GM21529 (cell line): ENCODE results near the gene CAMKK2.
"Not testable (repeated sequence)": the region's sequence is repeated elsewhere in the genome, so short reads cannot be mapped to it uniquely, and the experiment has no call there.

Experiments
- ATAC-seq: cut with Tn5 transposase; IDR thresholded peaks from one replicate; pipeline ENCODE4 v1.9.1; 2021; ENCODE audit not compliant: unreplicated experiment

Gene CAMKK2

DNA sequence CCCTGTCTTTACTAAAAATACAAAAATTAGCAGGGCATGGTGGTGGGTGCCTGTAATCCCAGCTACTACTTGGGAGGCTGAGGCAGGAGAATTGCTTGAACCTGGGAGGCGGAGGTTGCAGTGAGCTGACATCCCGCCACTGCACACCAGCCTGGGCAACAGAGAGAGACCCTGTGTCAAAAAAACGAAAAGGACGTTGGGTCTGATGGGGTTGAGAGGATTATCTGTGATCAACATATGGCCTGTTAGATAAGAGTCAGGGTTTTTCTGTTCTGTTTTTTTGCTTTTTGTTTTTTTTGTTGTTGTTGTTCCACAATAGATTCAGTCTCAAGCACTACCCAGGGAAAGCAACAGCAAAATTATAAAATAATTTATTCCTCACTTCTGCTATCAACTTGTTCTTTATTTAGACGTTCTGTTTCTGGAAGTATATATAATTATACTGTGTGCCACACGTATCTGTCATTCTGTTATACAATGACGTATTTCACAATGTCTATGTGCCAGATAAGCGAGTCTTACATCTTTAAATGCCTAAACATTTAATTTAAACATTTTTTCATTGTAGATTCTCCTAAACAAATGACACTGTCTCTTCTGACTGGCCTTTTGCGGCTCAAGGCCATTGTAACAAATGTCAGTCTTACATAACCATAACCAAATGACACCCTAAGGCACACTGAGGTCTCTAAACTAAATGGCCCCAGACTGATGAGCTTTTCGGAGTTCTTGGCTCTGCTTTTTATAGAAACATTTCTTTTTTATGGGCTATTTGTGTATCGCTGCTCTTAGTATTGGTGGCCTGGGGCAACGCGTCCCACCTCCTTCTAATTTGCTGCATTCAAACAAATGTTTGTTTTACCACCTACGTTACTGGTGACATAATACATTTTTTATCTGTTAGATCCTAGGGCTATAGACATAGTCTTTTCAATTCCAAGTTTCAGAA lies 93.8 kb downstream of the CAMKK2 start:
- ATAC-seq = no peak

DNA sequence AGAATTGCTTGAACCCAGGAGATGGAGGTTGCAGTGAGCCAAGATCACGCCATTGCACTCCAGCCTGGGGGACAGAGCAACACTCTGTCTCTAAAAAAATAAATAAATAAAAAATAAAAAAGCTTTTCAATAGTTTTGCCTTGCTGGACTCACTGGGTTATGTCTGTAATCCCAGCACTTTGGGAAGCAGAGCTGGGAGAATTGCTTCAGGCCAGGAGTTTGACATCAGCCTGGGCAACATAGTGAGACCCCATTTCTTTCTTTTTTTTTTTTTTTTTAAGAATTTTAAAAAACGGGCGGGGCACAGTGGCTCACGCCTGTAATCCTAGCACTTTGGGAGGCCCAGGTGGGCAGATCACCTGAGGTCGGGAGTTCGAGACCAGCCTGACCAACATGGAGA lies 95.4 kb downstream of the CAMKK2 start:
- ATAC-seq = not testable (repeated sequence)

DNA sequence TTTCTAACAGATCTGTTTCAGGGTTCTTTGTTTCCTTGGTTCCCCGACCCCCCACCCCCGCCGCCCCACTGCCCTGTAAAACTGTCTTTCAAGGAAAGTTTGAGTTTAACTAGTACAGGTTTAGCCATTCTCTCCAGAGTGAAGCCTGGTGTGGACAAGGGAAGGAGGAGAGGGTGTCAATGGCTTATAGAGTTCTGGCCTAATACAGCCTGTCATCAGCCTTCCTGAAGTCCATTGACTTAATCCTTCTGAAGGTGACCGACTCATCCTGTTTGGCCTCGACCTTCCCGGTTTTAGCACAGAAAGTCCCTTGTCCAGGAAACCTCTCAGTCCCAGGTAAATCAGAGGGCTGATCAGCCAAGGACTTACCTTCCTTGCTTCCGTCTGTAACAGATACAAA lies 97.6 kb downstream of the CAMKK2 start:
- no peak for ATAC-seq

- no peak for ATAC-seq
Observed at GRCh38 chr12:121196902-121197301, 99.6 kb downstream of the CAMKK2 start.

- ATAC-seq = no peak
Observed at GRCh38 chr12:121191151-121191550, 105.4 kb downstream of the CAMKK2 start.

- no peak for ATAC-seq
Observed at GRCh38 chr12:121190523-121191031, 105.9 kb downstream of the CAMKK2 start.

DNA sequence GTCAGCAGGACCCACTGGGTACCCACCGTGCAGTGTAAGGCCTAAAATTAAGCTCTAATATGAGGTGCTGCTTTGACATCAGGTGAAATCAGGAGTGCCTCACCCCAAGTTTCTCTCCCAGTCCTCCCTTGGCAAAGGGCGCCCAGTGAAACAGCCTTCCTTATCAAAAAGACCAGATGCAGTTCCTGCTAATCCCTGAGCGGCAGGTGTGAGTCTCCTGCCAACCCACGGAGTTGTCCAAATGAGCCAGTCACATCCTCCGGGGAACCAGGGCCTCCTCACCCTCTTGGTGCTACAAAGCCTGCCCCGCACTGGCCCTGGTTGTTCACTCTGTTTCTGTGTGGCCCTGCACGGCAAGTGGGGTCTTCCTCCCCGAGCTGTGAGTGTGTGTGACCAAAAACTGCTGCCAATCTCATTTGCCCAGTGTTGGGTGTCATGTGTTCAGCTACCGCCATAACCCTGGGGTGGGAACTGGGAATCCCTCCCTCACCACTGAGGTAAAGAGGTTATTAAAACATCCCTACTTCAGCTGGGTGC lies 106.8 kb downstream of the CAMKK2 start:
- ATAC-seq = no peak

- ATAC-seq = no peak
Observed at GRCh38 chr12:121189131-121189530, 107.4 kb downstream of the CAMKK2 start.

- no peak for ATAC-seq
Observed at GRCh38 chr12:121188227-121188626, 108.3 kb downstream of the CAMKK2 start.
